K562 (cell line): ENCODE data around the gene GLCCI1. TPM values are rescaled to one million over a fixed set of nuclear protein-coding genes. Genes with fewer than 3 reads are reported as not detected.

Experiments used
- ATAC-seq: fragments of 200-7000 bp; cut with Tn5 transposase; 3 replicates; pipeline ENCODE4 v1.9.1; 2020; ENCODE audit warnings: moderate library complexity
- BruUV-seq: library from RNA; stranded (reverse); fragments of 400-500 nt; replicated peaks from 2 replicates; lab custom pipeline; 2021; lab: Mats Ljungman, UMichigan
- CTCF ChIA-PET: fragments of 300-600 bp; formaldehyde crosslinking; extraction: SDS; loops from one replicate; lab custom pipeline; 2021; ENCODE audit warnings: low intra/inter-chr PET ratio; lab: Yijun Ruan, JAX
- POLR2A ChIA-PET: fragments of 300-600, 350-650 bp; sonication (Branson Sonifier 250); formaldehyde crosslinking; extraction: SDS; loops from one replicate; lab custom pipeline; 2021; ENCODE audit warnings: antibody characterized with exemption, inconsistent platforms; lab: Yijun Ruan, JAX
- DNase-seq, 4 experiments: peaks; one replicate each; pipeline versions ENCODE4 v3.0.0 to v3.0.0-alpha.2; 2011 to 2018; ENCODE audit warnings: low spot score in 3 of 4, mixed read lengths in 3 of 4; ENCODE audit errors: extremely low read depth in 1 of 4
- FAIRE-seq: peaks from 2 replicates; lab custom pipeline; 2011; peaks lifted over from hg19 to GRCh38; lab: Jason Lieb, UNC
- H2AFZ ChIP-seq: 2 replicates; pipeline ENCODE4 v1.6.0; 2011; ENCODE audit warnings: low read depth, low read length, control low read depth, inconsistent platforms
- H3K27ac ChIP-seq: fragments of 200-600 bp; 3 replicates; pipeline ENCODE4 v1.8.0; 2011; ENCODE audit warnings: low read depth, mild to moderate bottlenecking, control low read depth, inconsistent platforms, low read length, moderate library complexity, mixed read lengths; ENCODE audit errors: extremely low read depth
- H3K27me3 ChIP-seq, 2 experiments: fragments of 300-600 bp in 1 of 2; 2 replicates in 1 of 2; 3 replicates in 1 of 2; pipeline versions ENCODE4 v1.6.0 to v1.8.0; 2011; ENCODE audit warnings: inconsistent platforms in 2 of 2, low read length in 2 of 2, mild to moderate bottlenecking in 1 of 2, mixed read lengths in 1 of 2, moderate library complexity in 1 of 2; ENCODE audit not compliant: control insufficient read depth in 2 of 2, insufficient read depth in 2 of 2
- H3K36me3 ChIP-seq: fragments of 300-600 bp; 3 replicates; pipeline ENCODE4 v1.8.0; 2011; ENCODE audit warnings: mild to moderate bottlenecking, low read length, inconsistent platforms; ENCODE audit not compliant: control insufficient read depth, insufficient read depth
- H3K4me1 ChIP-seq, 2 experiments: fragments of 200-600 bp in 1 of 2; replicated peaks in 1 of 2; 2 replicates in 1 of 2; 3 replicates in 1 of 2; pipeline versions ENCODE4 v1.5.1 to v1.8.0; 2011; ENCODE audit warnings: inconsistent platforms in 2 of 2, low read length in 2 of 2, mild to moderate bottlenecking in 1 of 2, mixed read lengths in 1 of 2, moderate library complexity in 1 of 2; ENCODE audit not compliant: control insufficient read depth in 2 of 2, insufficient read depth in 2 of 2
- H3K4me2 ChIP-seq: 2 replicates; pipeline ENCODE4 v1.6.1; 2011; ENCODE audit warnings: low read length, control low read depth, inconsistent platforms, mixed read lengths; ENCODE audit not compliant: insufficient read depth
- H3K4me3 ChIP-seq: fragments of 200-600 bp; sonication (generic), shearing (Covaris generic); 2 replicates; pipeline ENCODE4 v1.5.1; 2016; ENCODE audit warnings: control low read depth, inconsistent platforms
- H3K79me2 ChIP-seq: fragments of 200-600 bp; 3 replicates; pipeline ENCODE4 v1.8.0; 2011; ENCODE audit warnings: low read length, inconsistent platforms; ENCODE audit not compliant: control insufficient read depth, insufficient read depth
- H3K9ac ChIP-seq, 2 experiments: 2 replicates each; pipeline versions ENCODE4 v1.6.0 to v1.6.1; 2011; ENCODE audit warnings: low read depth in 2 of 2, low read length in 2 of 2, control low read depth in 1 of 2, inconsistent platforms in 1 of 2, mild to moderate bottlenecking in 1 of 2, mixed read lengths in 1 of 2; ENCODE audit not compliant: insufficient read depth in 1 of 2
- H3K9me1 ChIP-seq: one replicate; pipeline ENCODE4 v1.6.0; 2011; ENCODE audit warnings: inconsistent platforms, mild to moderate bottlenecking, low read length, moderate library complexity; ENCODE audit not compliant: control insufficient read depth, insufficient read depth
- H3K9me3 ChIP-seq: replicated peaks from 2 replicates; pipeline ENCODE4 v1.5.1; 2011; ENCODE audit warnings: low read depth, low read length, inconsistent platforms; ENCODE audit not compliant: control insufficient read depth, insufficient read depth
- H4K20me1 ChIP-seq: replicated peaks from 2 replicates; pipeline ENCODE4 v1.6.1; 2011; ENCODE audit warnings: low read length, inconsistent platforms, mixed read lengths; ENCODE audit not compliant: control insufficient read depth, insufficient read depth
- BRD9 ChIP-seq: fragments of 450-650 bp; IDR thresholded peaks from 2 replicates; pipeline ENCODE4 v1.6.1; 2018; ENCODE audit warnings: low read depth; ENCODE audit not compliant: partially characterized antibody
- CHD7 ChIP-seq: fragments of 200-600 bp; sonication (generic); IDR thresholded peaks from one replicate; pipeline ENCODE4 v1.6.1; 2012; ENCODE audit warnings: mild to moderate bottlenecking, low read depth, low read length, inconsistent platforms
- FOSL1 ChIP-seq: fragments of 200-800 bp; sonication (Bioruptor generic); conservative IDR thresholded peaks from 2 replicates; pipeline ENCODE4 v1.6.1; 2016; ENCODE audit warnings: missing genetic modification characterization, missing compliant biosample characterization
- MEF2A ChIP-seq: IDR thresholded peaks from 2 replicates; pipeline ENCODE4 v1.6.1; 2011; ENCODE audit warnings: low read depth, mild to moderate bottlenecking, low read length, moderate library complexity; ENCODE audit not compliant: control insufficient read depth
- NUFIP1 ChIP-seq: fragments of 450-650 bp; IDR thresholded peaks from 2 replicates; pipeline ENCODE4 v1.6.1; 2018; ENCODE audit not compliant: partially characterized antibody
- POU5F1 ChIP-seq: fragments of 150-350 bp; IDR thresholded peaks from 2 replicates; pipeline ENCODE4 v1.6.1; 2014; ENCODE audit warnings: borderline replicate concordance, low read length, low read depth, mild to moderate bottlenecking; ENCODE audit not compliant: partially characterized antibody
- U2AF2 ChIP-seq: fragments of 200-400 bp; formaldehyde crosslinking; optimal IDR thresholded peaks from 2 replicates; pipeline ENCODE3; 2017; ENCODE audit warnings: low read depth, mild to moderate bottlenecking, low read length
- ZNF445 ChIP-seq: fragments of 250-450 bp; sonication (Bioruptor Pico); IDR thresholded peaks from 2 replicates; pipeline ENCODE4 v1.4.0; 2020; ENCODE audit warnings: low read depth, mild to moderate bottlenecking, moderate library complexity
- WGBS: fragments of 100-300 bp; shearing (Covaris generic); methylation state at CpG from one replicate; pipeline ENCODE4 v1.1.6; 2016; ENCODE audit warnings: low coverage, mixed read lengths; ENCODE audit not compliant: insufficient coverage; ENCODE audit errors: missing lambda C conversion rate; 5-methylcytosine and 5-hydroxymethylcytosine counted together
- in situ Hi-C: fragments of 300-500 bp; cut with MboI; formaldehyde crosslinking; loops from 4 replicates; pipeline ENCODE4 v1.15.0; 2018; ENCODE audit warnings: inconsistent platforms, mixed read lengths
- intact Hi-C: fragments of 100-400 bp; cut with micrococcal nuclease; formaldehyde crosslinking; loops from 2 replicates; pipeline ENCODE4 v1.14.2; 2022
- polyA plus RNA-seq, 8 experiments: library from polyadenylated mRNA; depleted of rRNA in 4 of 8; stranded (reverse) in 5 of 8; unstranded in 3 of 8; fragments of >200 nt; fragmentation: Nextera tagmentation in 2 of 8; fragmentation: Illumina TruSeq in 1 of 8; extraction: Ambion mirVana in 2 of 8; extraction: Trizol in 1 of 8; gene quantifications; 2 replicates each; pipeline versions ENCODE4 v1.2.1 to v1.2.3, GENCODE V29; 2011 to 2014; ENCODE audit warnings: inconsistent platforms in 1 of 8, missing spikeins in 1 of 8
- total RNA-seq, 7 experiments: library from RNA; depleted of rRNA in 6 of 7; stranded (reverse); fragments of >200 nt in 6 of 7; fragmentation: Illumina TruSeq in 2 of 7; extraction: Trizol in 2 of 7; gene quantifications; 2 replicates each; pipeline versions ENCODE4 v1.2.1 to v1.2.3, GENCODE V29; 2011 to 2021; ENCODE audit warnings: low replicate concordance in 1 of 7

Gene GLCCI1
- total and polyA plus RNA-seq, 9 of the 15 experiments (the other 6 are each of a cell fraction or from before 2014, with no cell fraction given) = 2.7 to 11.9 (median 7.2) TPM

GRCh38 chr7:8035192-8035591 is 66.6 kb downstream of the GLCCI1 start (continued):
- TF ChIP-seq BRD9 (no peak), FOSL1 (tag) (no peak), NUFIP1 (no peak), U2AF2 (no peak), MEF2A (no peak)

GRCh38 chr7:8035647-8036518 is 67.3 kb downstream of the GLCCI1 start:
- WGBS = 62% methylated on average over 2 of the region's 2 CpGs
- no peaks in the 10 kb centered on the region for H3K79me2 ChIP-seq
- no peaks in the 10 kb centered on the region for H3K27me3 ChIP-seq
- ChIA-PET POLR2A (no interaction called here), CTCF (no interaction called here)
- no peak overlapping the region for H3K4me3 ChIP-seq
- no peak overlapping the region for H3K27ac ChIP-seq
- no peak overlapping the region for H2AFZ ChIP-seq
- intact Hi-C loops (loop anchor here (10.0 kb wide), 1 partner anchor 259 kb away; no protein-coding TSS in a partner anchor), in situ Hi-C loops (no loop called here)
- H3K4me1 ChIP-seq = no peaks in the 10 kb centered on the region
- peak in 1 of 4 experiments; percentile 24 for DNase-seq
- ATAC-seq = peak; percentile 90
- peak; percentile 67 for FAIRE-seq
- no peaks in the 10 kb centered on the region; the same call in 2 of the 3 replicates for H3K36me3 ChIP-seq
- BruUV-seq = no TSS peak
- H3K9me3 ChIP-seq = peaks cover 1% of the 10 kb centered on the region; the same call in 1 of the 2 replicates
- H3K9ac ChIP-seq = no peak overlapping the region
- no peaks in the 10 kb centered on the region for H3K9me1 ChIP-seq
- no peaks in the 10 kb centered on the region for H4K20me1 ChIP-seq
- no peak overlapping the region for H3K4me2 ChIP-seq
- no peak for TF ChIP-seq ZNF445 (CRISPR knock-in tag)
- no peak for TF ChIP-seq CHD7
- no peak for TF ChIP-seq POU5F1
